ENCODE measurements around the gene CLDN25. TPM values are rescaled to one million over a fixed set of nuclear protein-coding genes. Genes with fewer than 3 reads are reported as not detected.

CLDN25 gene
- polyA plus RNA-seq, 3 donors, result not detected

GRCh38 chr11:113817626-113818025 lies 38.0 kb downstream of the CLDN25 start:
- Histone ChIP-seq H3K4me1 (ENCODE audit: control insufficient read depth in 1 of 2, insufficient read depth in 2 of 2, low read length in 2 of 2) (no peaks in the 10 kb centered on the region), H3K9me3 (replicated peaks in 1 of 2; ENCODE audit: control insufficient read depth in 1 of 2, insufficient read depth in 1 of 2, low read length in 2 of 2) (no peaks in the 10 kb centered on the region), H3K4me3 (replicated peaks in 1 of 3; ENCODE audit: low read depth in 2 of 3, low read length in 3 of 3) (no peak overlapping the region), H3K27ac (ENCODE audit: low read depth in 1 of 2, low read length in 2 of 2) (no peak overlapping the region), H2AFZ (ENCODE audit: insufficient read depth, low read depth, low read length, poor library complexity, severe bottlenecking) (no peak overlapping the region), H4K20me1 (ENCODE audit: insufficient read depth, low read length) (no peaks in the 10 kb centered on the region), H3K27me3 (ENCODE audit: control insufficient read depth in 2 of 2, insufficient read depth in 2 of 2, low read length in 2 of 2) (no peaks in the 10 kb centered on the region), H3K9ac (ENCODE audit: insufficient read depth, low read length, poor library complexity, severe bottlenecking) (no peak overlapping the region), H3K36me3 (replicated peaks in 1 of 2; ENCODE audit: control insufficient read depth in 1 of 2, insufficient read depth in 2 of 2, low read length in 2 of 2) (peaks cover 28 to 75% of the 10 kb centered on the region in 2 donors), H3K79me2 (ENCODE audit: insufficient read depth, low read length) (no peaks in the 10 kb centered on the region), H3K4me2 (replicated peaks; ENCODE audit: extremely low read depth, low read length, poor library complexity, severe bottlenecking) (no peak overlapping the region)
- Mint-ChIP-seq H3K36me3 (peaks cover 54 to 58% of the 10 kb centered on the region in 2 donors), H3K4me3 (no peak overlapping the region), H3K27ac (no peak overlapping the region), H3K27me3 (ENCODE audit: low read depth in 3 of 3) (peaks cover 0 to 1% (median 0%) of the 10 kb centered on the region in 3 donors), H3K9me3 (peaks cover 0 to 2% (median 0%) of the 10 kb centered on the region in 7 donors), H3K4me1 (no peaks in the 10 kb centered on the region)
- intact Hi-C loops (cut with micrococcal nuclease), result no loop called here
- no peak for TF ChIP-seq CTCF (IDR thresholded peaks at IDR 0.05)
- 100% methylated on average over 2 of the region's 6 CpGs for WGBS (ENCODE audit: insufficient coverage)
- DNase-seq, result no peak

GRCh38 chr11:113818426-113818825 lies 38.8 kb downstream of the CLDN25 start:
- 100% methylated on average over 3 of the region's 3 CpGs for WGBS (ENCODE audit: insufficient coverage)
- H3K36me3 ChIP-seq (replicated peaks in 1 of 2; ENCODE audit: control insufficient read depth in 1 of 2, insufficient read depth in 2 of 2, low read length in 2 of 2), result peaks cover 33 to 73% of the 10 kb centered on the region in 2 donors

More at GRCh38 chr11:113818426-113818825, 38.8 kb downstream of the CLDN25 start:
- peak overlapping the region in 1 of 7 donors; percentile 16 for H3K27ac Mint-ChIP-seq
- intact Hi-C loops (cut with micrococcal nuclease), result no loop called here
- Histone ChIP-seq H3K79me2 (ENCODE audit: insufficient read depth, low read length) (no peaks in the 10 kb centered on the region), H3K9ac (ENCODE audit: insufficient read depth, low read length, poor library complexity, severe bottlenecking) (no peak overlapping the region), H3K27me3 (ENCODE audit: control insufficient read depth in 2 of 2, insufficient read depth in 2 of 2, low read length in 2 of 2) (no peaks in the 10 kb centered on the region), H3K9me3 (replicated peaks in 1 of 2; ENCODE audit: control insufficient read depth in 1 of 2, insufficient read depth in 1 of 2, low read length in 2 of 2) (no peaks in the 10 kb centered on the region), H3K27ac (ENCODE audit: low read depth in 1 of 2, low read length in 2 of 2) (no peak overlapping the region), H3K4me2 (replicated peaks; ENCODE audit: extremely low read depth, low read length, poor library complexity, severe bottlenecking) (no peak overlapping the region), H4K20me1 (ENCODE audit: insufficient read depth, low read length) (no peaks in the 10 kb centered on the region), H3K4me3 (replicated peaks in 1 of 3; ENCODE audit: low read depth in 2 of 3, low read length in 3 of 3) (no peak overlapping the region), H3K4me1 (ENCODE audit: control insufficient read depth in 1 of 2, insufficient read depth in 2 of 2, low read length in 2 of 2) (no peaks in the 10 kb centered on the region), H2AFZ (ENCODE audit: insufficient read depth, low read depth, low read length, poor library complexity, severe bottlenecking) (no peak overlapping the region)
- DNase-seq, result no peak
- H3K9me3 Mint-ChIP-seq, result peaks cover 0 to 2% (median 0%) of the 10 kb centered on the region in 7 donors
- H3K36me3 Mint-ChIP-seq, result peaks cover 54 to 58% of the 10 kb centered on the region in 2 donors
- H3K27me3 Mint-ChIP-seq (ENCODE audit: low read depth in 3 of 3), result peaks cover 0 to 1% (median 0%) of the 10 kb centered on the region in 3 donors
- TF ChIP-seq CTCF (IDR thresholded peaks at IDR 0.05), result no peak
- no peaks in the 10 kb centered on the region for H3K4me1 Mint-ChIP-seq
- H3K4me3 Mint-ChIP-seq, result no peak overlapping the region
